Right lobe of liver (tissue), 4 donors: ENCODE results near the gene AK2.

Experiments
- POLR2A ChIP-seq: fragments of 450-650 bp; IDR thresholded peaks from one replicate; pipeline ENCODE4 v1.6.1; 2017; ENCODE audit warnings: antibody characterized with exemption, mild to moderate bottlenecking
- TF ChIP-seq, protein P1 (sequence below), 4 donors: fragments of 200-600 bp in 3 of 4; fragments of 450-650 bp in 1 of 4; IDR thresholded peaks; one replicate each; pipeline versions ENCODE4 v1.5.1 to v1.8.0; 2016 to 2022; ENCODE audit warnings: antibody characterized with exemption in 4 of 4, mild to moderate bottlenecking in 2 of 4
- donor health status: DM: no; HTN: no; CAD: no.
- donor health status: DM: no; HTN: no; CAD: no.
- donor health status: DM: no; HTN: yes; CAD: no.

DNA sequence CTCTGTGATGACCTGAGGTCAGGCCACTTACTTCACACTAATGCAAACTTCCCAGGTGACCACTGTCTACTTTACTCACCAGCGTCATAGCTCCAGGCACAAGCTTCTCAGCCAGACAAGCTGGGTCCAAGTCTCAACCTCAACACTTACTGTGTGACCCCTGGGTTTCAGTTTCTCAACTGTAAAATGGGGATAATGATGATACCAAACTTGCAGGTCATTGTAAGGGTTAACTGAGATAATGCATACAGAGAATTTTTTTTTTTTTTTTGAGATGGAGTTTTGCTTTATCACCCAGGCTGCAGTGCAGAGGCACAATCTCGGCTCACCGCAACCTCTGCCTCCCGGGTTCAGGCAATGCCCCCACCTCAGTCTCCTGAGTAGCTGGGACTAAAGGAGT is 34.7 kb downstream of the AK2 start:
- TF ChIP-seq, protein P1, sequence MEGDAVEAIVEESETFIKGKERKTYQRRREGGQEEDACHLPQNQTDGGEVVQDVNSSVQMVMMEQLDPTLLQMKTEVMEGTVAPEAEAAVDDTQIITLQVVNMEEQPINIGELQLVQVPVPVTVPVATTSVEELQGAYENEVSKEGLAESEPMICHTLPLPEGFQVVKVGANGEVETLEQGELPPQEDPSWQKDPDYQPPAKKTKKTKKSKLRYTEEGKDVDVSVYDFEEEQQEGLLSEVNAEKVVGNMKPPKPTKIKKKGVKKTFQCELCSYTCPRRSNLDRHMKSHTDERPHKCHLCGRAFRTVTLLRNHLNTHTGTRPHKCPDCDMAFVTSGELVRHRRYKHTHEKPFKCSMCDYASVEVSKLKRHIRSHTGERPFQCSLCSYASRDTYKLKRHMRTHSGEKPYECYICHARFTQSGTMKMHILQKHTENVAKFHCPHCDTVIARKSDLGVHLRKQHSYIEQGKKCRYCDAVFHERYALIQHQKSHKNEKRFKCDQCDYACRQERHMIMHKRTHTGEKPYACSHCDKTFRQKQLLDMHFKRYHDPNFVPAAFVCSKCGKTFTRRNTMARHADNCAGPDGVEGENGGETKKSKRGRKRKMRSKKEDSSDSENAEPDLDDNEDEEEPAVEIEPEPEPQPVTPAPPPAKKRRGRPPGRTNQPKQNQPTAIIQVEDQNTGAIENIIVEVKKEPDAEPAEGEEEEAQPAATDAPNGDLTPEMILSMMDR (IDR thresholded peaks at IDR 0.05), result no peak
- TF ChIP-seq POLR2A, result no peak
